KOPT-K1 (cell line): ENCODE data around the gene EXOC3L4.
"Not testable (repeated sequence)": the region's sequence is repeated elsewhere in the genome, so short reads cannot be mapped to it uniquely, and the experiment has no call there.

Experiments
- H3K27ac ChIP-seq: fragments of 200-600 bp; sonication (generic); 2 replicates; pipeline ENCODE4 v1.5.1; 2016; ENCODE audit warnings: antibody characterized with exemption, mild to moderate bottlenecking, low read depth, low read length; ENCODE audit not compliant: poor library complexity, severe bottlenecking
- H3K36me3 ChIP-seq: fragments of 200-600 bp; sonication (generic); 2 replicates; pipeline ENCODE4 v1.5.1; 2017; ENCODE audit warnings: antibody characterized with exemption, mild to moderate bottlenecking, low read length, moderate library complexity; ENCODE audit not compliant: insufficient read depth
- H3K9me3 ChIP-seq: fragments of 200-600 bp; sonication (generic); 2 replicates; pipeline ENCODE4 v1.5.1; 2017; ENCODE audit warnings: antibody characterized with exemption, low read length, mild to moderate bottlenecking; ENCODE audit not compliant: insufficient read depth, poor library complexity, severe bottlenecking

EXOC3L4 gene

GRCh38 chr14:103094406-103095209, at the start of gene EXOC3L4:
Gene EXOC3L4, plus strand, starts transcription at chr14:103094725. Its CDS starts 5,495 bp downstream, at chr14:103100220.
- H3K9me3 ChIP-seq, result no peaks in the 10 kb centered on the region
- H3K36me3 ChIP-seq, result no peaks in the 10 kb centered on the region
- H3K27ac ChIP-seq, result no peak within 1 kb of the TSS

DNA sequence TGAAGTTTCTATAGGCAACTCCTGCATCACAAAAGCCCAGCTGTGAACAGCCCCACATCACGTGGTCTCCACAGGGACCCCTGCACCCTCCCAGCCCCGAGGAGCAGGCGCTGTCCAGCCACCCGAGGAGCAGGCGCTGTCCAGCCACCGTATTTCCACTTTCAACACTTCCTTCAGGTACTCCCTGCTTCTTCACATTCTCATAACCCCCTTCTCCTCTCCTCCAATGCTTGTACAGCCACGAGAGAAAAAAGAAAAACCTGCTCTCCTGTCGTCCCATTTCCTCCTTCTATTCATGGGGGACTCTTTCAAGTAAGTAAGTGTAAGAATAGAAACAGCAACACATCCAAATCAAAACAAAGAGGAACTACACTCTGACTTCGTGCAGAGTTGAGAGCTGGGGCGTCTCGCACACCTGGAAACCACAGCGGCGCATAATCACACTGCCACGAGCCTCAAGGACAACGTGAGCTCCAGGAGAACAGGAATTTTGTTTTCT, 49.1 kb upstream of the EXOC3L4 start:
- H3K9me3 ChIP-seq, result peaks cover 7% of the 10 kb centered on the region
- H3K36me3 ChIP-seq, result no peaks in the 10 kb centered on the region
- no peak overlapping the region for H3K27ac ChIP-seq

DNA sequence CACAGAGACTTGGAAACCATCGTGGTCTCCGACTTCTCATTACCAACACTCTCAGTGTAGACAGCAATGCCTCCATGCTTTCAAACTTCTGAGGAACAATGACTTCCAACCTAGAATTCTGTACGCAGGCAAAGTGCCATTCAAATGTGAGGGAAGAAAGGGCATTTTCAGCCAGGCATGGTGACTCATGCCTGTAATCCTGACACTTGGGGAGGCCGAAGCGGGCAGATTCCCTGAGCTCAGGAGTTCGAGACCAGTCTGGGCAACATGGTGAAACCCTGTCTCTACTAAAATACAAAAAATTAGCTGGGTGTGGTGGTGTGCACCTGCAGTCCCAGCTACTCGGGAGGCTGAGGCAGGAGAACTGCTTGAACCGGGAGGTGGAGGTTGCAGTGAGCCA, 47.1 kb upstream of the EXOC3L4 start:
- not testable (repeated sequence) for H3K36me3 ChIP-seq, H3K9me3 ChIP-seq, H3K27ac ChIP-seq

- no peak overlapping the region for H3K27ac ChIP-seq
- no peaks in the 10 kb centered on the region for H3K9me3 ChIP-seq
- H3K36me3 ChIP-seq, result no peaks in the 10 kb centered on the region
These were observed 43.6 kb upstream of the EXOC3L4 start for GRCh38 chr14:103050935-103051334.

DNA sequence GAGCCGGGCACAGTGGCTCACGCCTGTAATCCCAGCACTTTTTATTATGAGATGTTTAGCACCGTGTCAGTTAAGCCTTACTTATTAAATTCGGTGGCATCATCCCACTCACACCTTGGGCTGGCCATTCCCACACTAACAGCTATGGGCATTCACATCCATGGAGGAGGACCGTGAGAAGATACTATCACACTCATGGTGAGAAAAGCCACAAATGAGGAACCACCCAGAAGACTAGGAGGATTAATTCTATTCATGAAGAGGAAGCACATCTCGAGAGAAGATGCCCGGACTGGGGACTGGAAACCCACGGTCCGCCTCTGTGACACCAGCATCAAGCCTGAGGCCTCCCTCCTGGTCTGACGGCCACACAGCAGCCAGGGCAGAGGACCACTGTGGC, 42.1 kb upstream of the EXOC3L4 start:
- no peaks in the 10 kb centered on the region for H3K36me3 ChIP-seq
- no peaks in the 10 kb centered on the region for H3K9me3 ChIP-seq
- no peak overlapping the region for H3K27ac ChIP-seq

- Histone ChIP-seq H3K36me3 (no peaks in the 10 kb centered on the region), H3K27ac (no peak overlapping the region), H3K9me3 (no peaks in the 10 kb centered on the region)
These were observed 38.8 kb upstream of the EXOC3L4 start for GRCh38 chr14:103055695-103056094.

DNA sequence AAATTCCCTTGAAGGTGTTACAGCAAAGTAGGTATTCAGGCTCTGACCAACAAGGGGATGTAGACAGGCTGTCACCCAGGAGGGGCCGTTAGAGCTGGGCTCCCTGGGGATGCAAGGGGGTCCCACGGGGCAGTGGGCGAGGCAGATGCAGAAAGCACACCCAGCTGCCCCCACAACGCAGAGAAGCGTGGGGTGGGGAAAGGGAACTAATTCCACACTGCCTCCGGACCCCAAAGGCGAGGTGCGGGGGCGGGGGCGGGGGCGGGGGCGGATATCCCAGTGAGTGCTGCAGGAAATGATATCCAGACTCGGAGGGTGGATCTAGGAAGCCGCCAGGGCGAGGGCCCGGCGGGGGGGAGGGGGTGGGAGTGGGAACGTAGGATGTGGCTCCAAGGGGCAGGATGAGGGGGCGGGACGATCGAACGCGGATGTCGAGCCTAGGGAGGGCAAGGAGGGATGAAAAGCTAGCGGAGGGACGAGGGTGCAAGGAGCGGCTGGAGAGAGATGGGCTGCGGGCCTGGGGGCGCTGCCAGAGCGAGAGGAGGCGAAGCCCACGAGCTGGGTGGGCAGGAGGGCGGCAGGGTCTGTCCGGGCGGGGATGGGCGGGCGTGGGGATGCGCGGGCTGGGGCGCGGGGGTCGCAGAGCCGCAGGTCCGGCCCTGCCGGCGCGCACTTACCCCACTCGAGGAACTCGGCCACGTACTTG, 38.0 kb upstream of the EXOC3L4 start:
- H3K9me3 ChIP-seq, result no peaks in the 10 kb centered on the region
- H3K27ac ChIP-seq, result no peak overlapping the region
- H3K36me3 ChIP-seq, result no peaks in the 10 kb centered on the region

GRCh38 chr14:103057028-103057371, 37.5 kb upstream of the EXOC3L4 start:
- Histone ChIP-seq H3K27ac (no peak overlapping the region), H3K36me3 (no peaks in the 10 kb centered on the region), H3K9me3 (no peaks in the 10 kb centered on the region)

DNA sequence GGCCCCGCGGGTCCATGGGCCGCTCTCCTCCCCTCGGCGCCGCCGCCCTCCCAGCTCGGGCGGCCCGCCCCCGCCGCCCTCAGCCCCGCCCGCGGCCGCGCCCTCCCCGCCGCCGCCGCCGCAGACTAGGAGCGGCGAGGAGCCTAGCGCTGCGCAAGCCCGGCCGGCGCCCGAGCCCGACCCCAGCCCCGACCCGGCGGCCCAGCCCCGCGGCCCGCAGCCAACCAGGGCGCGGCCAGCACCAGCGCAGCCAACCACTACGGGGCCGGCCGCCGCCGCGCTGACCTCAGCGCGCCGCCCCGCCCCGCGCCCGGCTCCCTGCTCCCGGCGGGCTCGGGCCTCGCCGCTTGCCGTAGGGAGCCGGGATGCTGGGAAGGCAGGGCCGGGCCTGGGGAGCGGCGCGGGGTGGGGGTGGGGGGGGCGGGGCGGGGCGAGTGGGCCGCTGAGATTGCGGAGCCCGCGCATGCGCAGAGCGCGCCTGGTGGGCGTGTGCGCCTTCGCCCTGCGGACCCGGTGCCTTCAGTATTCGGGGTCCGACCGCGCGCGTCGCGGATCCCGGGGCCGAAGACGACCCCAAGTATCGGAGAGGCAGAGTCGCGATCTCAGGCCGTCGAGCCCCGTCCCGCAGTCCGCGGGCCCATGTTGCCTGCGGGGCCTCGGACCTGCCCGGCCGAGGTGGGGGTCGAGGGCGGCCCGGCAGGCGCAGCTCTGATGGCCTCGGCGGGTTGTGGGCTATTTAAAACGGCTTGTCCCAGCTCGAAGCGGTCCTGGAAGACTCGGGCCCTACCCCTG, 37.0 kb upstream of the EXOC3L4 start, which contains the start of gene CDC42BPB:
CDC42BPB (minus strand) TSS at position 178 of the 792 bp plus-strand sequence. CDS start 376 bp downstream, outside the sequence.
- H3K36me3 ChIP-seq, result no peaks in the 10 kb centered on the region
- H3K9me3 ChIP-seq, result no peaks in the 10 kb centered on the region
- no peak within 1 kb of the TSS for H3K27ac ChIP-seq

- H3K27ac ChIP-seq, result no peak overlapping the region
- H3K9me3 ChIP-seq, result no peaks in the 10 kb centered on the region
- no peaks in the 10 kb centered on the region for H3K36me3 ChIP-seq
These were observed 36.1 kb upstream of the EXOC3L4 start for GRCh38 chr14:103058164-103059055.

- Histone ChIP-seq H3K36me3 (no peaks in the 10 kb centered on the region), H3K27ac (no peak overlapping the region), H3K9me3 (no peaks in the 10 kb centered on the region)
These were observed 35.0 kb upstream of the EXOC3L4 start for GRCh38 chr14:103059556-103059955.

DNA sequence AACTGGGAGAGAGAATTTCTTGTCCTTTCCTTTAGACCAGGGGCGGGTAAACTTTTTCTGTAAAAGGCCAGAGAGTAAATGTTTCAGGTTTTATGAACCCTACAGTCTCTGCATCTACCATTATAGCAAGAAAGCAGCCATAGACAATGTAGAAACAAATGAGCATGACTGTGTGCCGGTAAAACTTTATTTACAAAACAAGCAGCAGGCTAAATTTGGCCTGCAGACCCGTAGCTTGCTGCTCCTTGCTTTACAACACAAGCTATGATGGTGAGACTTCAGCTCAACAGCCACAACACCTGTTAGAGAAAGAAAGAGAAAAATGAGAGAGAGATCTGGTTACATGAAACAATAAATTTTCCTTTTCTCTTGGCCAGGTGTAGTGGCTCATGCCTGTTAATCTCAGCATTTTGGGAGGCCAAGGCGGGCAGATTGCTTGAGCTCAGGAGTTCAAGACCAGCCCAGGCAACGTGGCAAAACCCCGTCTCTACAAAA, 33.0 kb upstream of the EXOC3L4 start:
- no peaks in the 10 kb centered on the region for H3K9me3 ChIP-seq
- H3K36me3 ChIP-seq, result no peaks in the 10 kb centered on the region
- no peak overlapping the region for H3K27ac ChIP-seq

GRCh38 chr14:103064436-103064835, 30.1 kb upstream of the EXOC3L4 start:
- H3K27ac ChIP-seq, result no peak overlapping the region
- no peaks in the 10 kb centered on the region for H3K9me3 ChIP-seq
- no peaks in the 10 kb centered on the region for H3K36me3 ChIP-seq

- H3K9me3 ChIP-seq, result no peaks in the 10 kb centered on the region
- H3K36me3 ChIP-seq, result no peaks in the 10 kb centered on the region
- no peak overlapping the region for H3K27ac ChIP-seq
These were observed 29.5 kb upstream of the EXOC3L4 start for GRCh38 chr14:103064978-103065377.
